H1 (cell line): Measurements from ENCODE around the gene RHOB. TPM values are rescaled to one million over a fixed set of nuclear protein-coding genes. Genes with fewer than 3 reads are reported as not detected.

Experiments used
- CTCF ChIA-PET: fragments of 300-600 bp; sonication (Branson Sonifier 250); formaldehyde crosslinking; loops from one replicate; lab custom pipeline; 2021; ENCODE audit not compliant: partially characterized antibody; lab: Charles Lee
- POLR2A ChIA-PET: fragments of 300-600 bp; sonication (Branson Sonifier 250); formaldehyde crosslinking; loops from one replicate; lab custom pipeline; 2021; ENCODE audit warnings: inconsistent platforms; ENCODE audit not compliant: partially characterized antibody; lab: Charles Lee
- DNase-seq, 2 experiments: peaks; one replicate each; pipeline versions ENCODE4 v3.0.0 to v3.0.0-alpha.2; 2010 to 2022; ENCODE audit warnings: low spot score in 2 of 2, low read depth in 1 of 2, mixed read lengths in 1 of 2
- FAIRE-seq: peaks from 2 replicates; lab custom pipeline; 2011; peaks lifted over from hg19 to GRCh38; lab: Jason Lieb, UNC
- H2AFZ ChIP-seq: 2 replicates; pipeline ENCODE4 v1.8.1; 2012; ENCODE audit warnings: low read length, inconsistent platforms
- H2AK5ac ChIP-seq: 2 replicates; pipeline ENCODE4 v1.6.1; 2013; ENCODE audit warnings: low read depth, low read length
- H2BK120ac ChIP-seq: replicated peaks from 2 replicates; pipeline ENCODE3; 2013; ENCODE audit warnings: low read depth, low read length, inconsistent platforms
- H2BK12ac ChIP-seq: 2 replicates; pipeline ENCODE4 v1.6.1; 2013; ENCODE audit warnings: low read depth, low read length
- H2BK15ac ChIP-seq: 2 replicates; pipeline ENCODE4 v1.6.1; 2013; ENCODE audit warnings: low read length
- H2BK20ac ChIP-seq: 2 replicates; pipeline ENCODE4 v1.6.1; 2013; ENCODE audit warnings: low read length
- H2BK5ac ChIP-seq: 2 replicates; pipeline ENCODE4 v1.6.1; 2013; ENCODE audit warnings: low read depth, low read length
- H3K14ac ChIP-seq: 2 replicates; pipeline ENCODE4 v1.6.1; 2013; ENCODE audit warnings: inconsistent platforms; ENCODE audit not compliant: insufficient read length
- H3K18ac ChIP-seq: 2 replicates; pipeline ENCODE4 v1.6.1; 2013; ENCODE audit warnings: low read length; ENCODE audit errors: extremely low read depth
- H3K23ac ChIP-seq: 2 replicates; pipeline ENCODE4 v1.6.1; 2013; ENCODE audit warnings: inconsistent platforms; ENCODE audit not compliant: insufficient read length
- H3K23me2 ChIP-seq: 2 replicates; pipeline ENCODE4 v1.6.1; 2013; ENCODE audit warnings: low read depth, low read length
- H3K27ac ChIP-seq: 2 replicates; pipeline ENCODE4 v1.6.1; 2011; ENCODE audit warnings: low read depth, low read length, inconsistent platforms
- H3K27me3 ChIP-seq, 4 experiments: replicated peaks in 1 of 4; 1 replicate in 1 of 4; 2 replicates in 3 of 4; pipeline versions ENCODE4 v1.6.1 to v1.8.1; 2011 to 2013; ENCODE audit warnings: low read length in 3 of 4, mild to moderate bottlenecking in 3 of 4, inconsistent platforms in 2 of 4, mixed read lengths in 2 of 4, moderate library complexity in 1 of 4; ENCODE audit not compliant: control insufficient read depth in 3 of 4, insufficient read depth in 3 of 4; ENCODE audit errors: extremely low read depth in 1 of 4
- H3K36me3 ChIP-seq, 4 experiments: 2 replicates each; pipeline versions ENCODE4 v1.6.1 to v1.8.1; 2011 to 2013; ENCODE audit warnings: mild to moderate bottlenecking in 4 of 4, low read length in 3 of 4, moderate library complexity in 2 of 4, control low read depth in 1 of 4, inconsistent platforms in 1 of 4; ENCODE audit not compliant: insufficient read depth in 4 of 4, control insufficient read depth in 2 of 4
- H3K4ac ChIP-seq: replicated peaks from 2 replicates; pipeline ENCODE3; 2013; ENCODE audit warnings: low read length, low read depth, mixed read lengths, inconsistent platforms; ENCODE audit not compliant: insufficient read length
- H3K4me1 ChIP-seq, 4 experiments: replicated peaks in 1 of 4; 1 replicate in 1 of 4; 2 replicates in 3 of 4; pipeline versions ENCODE4 v1.6.1 to v1.8.1; 2011 to 2013; ENCODE audit warnings: low read length in 3 of 4, inconsistent platforms in 2 of 4, mixed read lengths in 1 of 4; ENCODE audit not compliant: insufficient read depth in 4 of 4, control insufficient read depth in 3 of 4
- H3K4me2 ChIP-seq, 2 experiments: 2 replicates each; pipeline versions ENCODE4 v1.6.1 to v1.8.1; 2011 to 2013; ENCODE audit warnings: low read depth in 2 of 2, low read length in 2 of 2, control low read depth in 1 of 2, inconsistent platforms in 1 of 2, mild to moderate bottlenecking in 1 of 2; ENCODE audit not compliant: insufficient read depth in 1 of 2
- H3K4me3 ChIP-seq, 4 experiments: fragments of 200-600, 300-600 bp in 1 of 4; sonication (generic), shearing (Covaris generic), sonication (Bioruptor Twin) in 1 of 4; 2 replicates each; pipeline versions ENCODE4 v1.5.1 to v1.8.1; 2011 to 2016; ENCODE audit warnings: low read length in 4 of 4, low read depth in 3 of 4, control low read depth in 2 of 4, inconsistent platforms in 2 of 4, mild to moderate bottlenecking in 2 of 4, mixed read lengths in 1 of 4, moderate library complexity in 1 of 4; ENCODE audit not compliant: insufficient read depth in 2 of 4; ENCODE audit errors: extremely low read depth in 1 of 4
- H3K56ac ChIP-seq: replicated peaks from 2 replicates; pipeline ENCODE3; 2013; ENCODE audit warnings: low read depth, mild to moderate bottlenecking, mixed read lengths, low read length, inconsistent platforms; ENCODE audit not compliant: insufficient read length
- H3K79me1 ChIP-seq: 2 replicates; pipeline ENCODE4 v1.6.1; 2013; ENCODE audit warnings: low read depth, low read length, control low read depth
- H3K79me2 ChIP-seq, 2 experiments: 2 replicates each; pipeline versions ENCODE4 v1.6.1 to v1.8.1; 2012 to 2013; ENCODE audit warnings: low read length in 2 of 2, mild to moderate bottlenecking in 2 of 2, inconsistent platforms in 1 of 2; ENCODE audit not compliant: insufficient read depth in 2 of 2, control insufficient read depth in 1 of 2
- H3K9ac ChIP-seq, 4 experiments: replicated peaks in 1 of 4; 1 replicate in 1 of 4; 2 replicates in 3 of 4; pipeline versions ENCODE4 v1.6.1 to v1.8.1; 2011 to 2013; ENCODE audit warnings: low read depth in 3 of 4, low read length in 3 of 4, control low read depth in 2 of 4, mild to moderate bottlenecking in 2 of 4, moderate library complexity in 2 of 4, inconsistent platforms in 1 of 4; ENCODE audit errors: extremely low read depth in 1 of 4
- H3K9me3 ChIP-seq, 2 experiments: 2 replicates each; pipeline versions ENCODE4 v1.6.1 to v1.8.1; 2012 to 2013; ENCODE audit warnings: mild to moderate bottlenecking in 2 of 2, moderate library complexity in 2 of 2, control low read depth in 1 of 2, inconsistent platforms in 1 of 2, low read depth in 1 of 2, low read length in 1 of 2, mixed read lengths in 1 of 2; ENCODE audit not compliant: insufficient read depth in 2 of 2
- H4K20me1 ChIP-seq, 2 experiments: replicated peaks in 1 of 2; 2 replicates each; pipeline versions ENCODE3 to v1.8.1; 2011 to 2013; ENCODE audit warnings: inconsistent platforms in 2 of 2, low read length in 2 of 2, mild to moderate bottlenecking in 1 of 2; ENCODE audit not compliant: insufficient read depth in 2 of 2, control insufficient read depth in 1 of 2
- H4K5ac ChIP-seq: 2 replicates; pipeline ENCODE4 v1.6.1; 2013; ENCODE audit warnings: low read length, low read depth, mixed read lengths, inconsistent platforms; ENCODE audit not compliant: insufficient read length
- H4K8ac ChIP-seq: 2 replicates; pipeline ENCODE4 v1.8.0; 2013; ENCODE audit warnings: mild to moderate bottlenecking, moderate library complexity, low read length, inconsistent platforms; ENCODE audit not compliant: insufficient read depth; ENCODE audit errors: extremely low read depth
- H4K91ac ChIP-seq: replicated peaks from 2 replicates; pipeline ENCODE3; 2013; ENCODE audit warnings: low read length, mixed read lengths, inconsistent platforms; ENCODE audit not compliant: insufficient read length
- ASH2L ChIP-seq: fragments of 200-600, 300-600 bp; sonication (generic); IDR thresholded peaks from one replicate; pipeline ENCODE4 v1.7.1; 2017; ENCODE audit warnings: low read length
- EP300 ChIP-seq, 2 experiments: IDR thresholded peaks; 1 replicate in 1 of 2; 2 replicates in 1 of 2; pipeline ENCODE4 v1.6.1; 2011 to 2012; ENCODE audit warnings: low read depth in 2 of 2, low read length in 2 of 2, mild to moderate bottlenecking in 2 of 2, borderline replicate concordance in 1 of 2, inconsistent platforms in 1 of 2, moderate library complexity in 1 of 2
- FOSL1 ChIP-seq: IDR thresholded peaks from 2 replicates; pipeline ENCODE4 v1.6.1; 2011; ENCODE audit warnings: mild to moderate bottlenecking, low read depth, low read length, moderate library complexity; ENCODE audit not compliant: insufficient read depth
- HDAC2 ChIP-seq, 2 experiments: fragments of 300-600 bp in 1 of 2; sonication (generic) in 1 of 2; IDR thresholded peaks; 2 replicates each; pipeline ENCODE4 v1.6.1; 2011 to 2012; ENCODE audit warnings: low read depth in 2 of 2, low read length in 2 of 2, mild to moderate bottlenecking in 2 of 2, moderate library complexity in 2 of 2, borderline replicate concordance in 1 of 2, inconsistent platforms in 1 of 2
- HDAC6 ChIP-seq: IDR thresholded peaks from one replicate; pipeline ENCODE4 v1.7.1; 2012; ENCODE audit warnings: low read depth, mild to moderate bottlenecking, inconsistent platforms, low read length, moderate library complexity
- MAFK ChIP-seq: IDR thresholded peaks from 2 replicates; pipeline ENCODE4 v1.6.1; 2012; ENCODE audit warnings: low read depth, mild to moderate bottlenecking, improper control_type of control experiment, low read length
- NANOG ChIP-seq: IDR thresholded peaks from 2 replicates; pipeline ENCODE4 v1.6.1; 2011; ENCODE audit warnings: low read length, low read depth, mild to moderate bottlenecking, inconsistent platforms; ENCODE audit not compliant: insufficient read depth, poor library complexity, severe bottlenecking
- SIN3A ChIP-seq, 2 experiments: IDR thresholded peaks in 1 of 2; conservative IDR thresholded peaks in 1 of 2; 2 replicates each; pipeline ENCODE4 v1.6.1; 2011 to 2012; ENCODE audit warnings: low read length in 2 of 2, improper control_type of control experiment in 1 of 2, low read depth in 1 of 2, mild to moderate bottlenecking in 1 of 2
- SRF ChIP-seq: IDR thresholded peaks from 2 replicates; pipeline ENCODE4 v1.6.1; 2011; ENCODE audit warnings: mild to moderate bottlenecking, low read depth, low read length, moderate library complexity
- TAF1 ChIP-seq: IDR thresholded peaks from 2 replicates; pipeline ENCODE4 v1.6.1; 2011; ENCODE audit warnings: mild to moderate bottlenecking, low read depth, low read length
- TBP ChIP-seq: IDR thresholded peaks from 2 replicates; pipeline ENCODE4 v1.6.1; 2011; ENCODE audit warnings: low read depth, low read length, improper control_type of control experiment
- WGBS, 2 experiments: shearing (Covaris generic) in 1 of 2; methylation state at CpG; one replicate each; pipeline versions ENCODE4 v1.1.6 to v1.1.7; 2013 to 2015; ENCODE audit warnings: low lambda C conversion rate in 2 of 2, mixed read lengths in 2 of 2, inconsistent platforms in 1 of 2, low coverage in 1 of 2, missing lambda C conversion rate in 1 of 2; ENCODE audit not compliant: insufficient replicate concordance in 2 of 2, insufficient coverage in 1 of 2, insufficient read length in 1 of 2; ENCODE audit errors: extremely low coverage in 1 of 2, missing lambda C conversion rate in 1 of 2; 5-methylcytosine and 5-hydroxymethylcytosine counted together
- polyA plus RNA-seq, 7 experiments: library from polyadenylated mRNA; depleted of rRNA in 3 of 7; stranded (reverse) in 5 of 7; unstranded in 2 of 7; fragments of >200 nt in 5 of 7; fragments of 200-250 nt in 2 of 7; gene quantifications; 1 replicate in 5 of 7; 2 replicates in 1 of 7; 4 replicates in 1 of 7; pipeline versions ENCODE4 v1.2.1 to v1.2.3, GENCODE V29; 2011 to 2013; ENCODE audit warnings: missing spikeins in 2 of 7, mixed read lengths in 2 of 7
- total RNA-seq: library from RNA; stranded (reverse); fragmentation: NEBNext Ultra II Directional; extraction: Animal tissue kit (Norgen Biotek cat#: 25700); gene quantifications from 2 replicates; pipeline ENCODE4 v1.2.1, GENCODE V29; 2021

RHOB gene
- total and polyA plus RNA-seq, 2 of the 8 experiments (the other 6 are each of a cell fraction or from before 2014, with no cell fraction given), result 9.3 to 9.5 TPM

- Histone ChIP-seq H3K36me3 (no peaks in the 10 kb centered on the region), H3K79me1 (no peaks in the 10 kb centered on the region), H2BK20ac (no peak overlapping the region), H2BK15ac (no peak overlapping the region), H3K79me2 (no peaks in the 10 kb centered on the region), H3K23me2 (no peaks in the 10 kb centered on the region), H3K9ac (no peak overlapping the region), H3K4me3 (no peak overlapping the region), H3K4me2 (no peak overlapping the region), H3K18ac (no peak overlapping the region), H3K4ac (no peak overlapping the region), H2BK5ac (no peak overlapping the region), H3K56ac (no peak overlapping the region), H2BK120ac (no peak overlapping the region), H4K20me1 (no peaks in the 10 kb centered on the region), H4K8ac (no peak overlapping the region), H4K91ac (no peak overlapping the region), H3K27me3 (no peaks in the 10 kb centered on the region), H2AFZ (no peak overlapping the region), H3K14ac (no peak overlapping the region), H3K27ac (no peak overlapping the region), H4K5ac (no peak overlapping the region), H3K23ac (no peak overlapping the region), H3K9me3 (no peaks in the 10 kb centered on the region), H2AK5ac (no peak overlapping the region), H3K4me1 (no peaks in the 10 kb centered on the region; a peak in 1 of 7 replicates), H2BK12ac (no peak overlapping the region)
- 78% methylated on average over 2 of the region's 2 CpGs; no CpG with 5 or more reads in 1 of the 2 experiments for WGBS, 2 experiments
- CTCF ChIA-PET, result interaction anchor here (0.6 to 25.0 kb wide), 9 partner anchors 11 to 244 kb away, joined by 3 to 404 read pairs (median 8); partner anchors contain the start of gene HS1BP3
- TF ChIP-seq NANOG (no peak), TBP (no peak), HDAC6 (no peak), HDAC2 (IDR thresholded peaks at IDR 0.05; ENCODE audit: borderline replicate concordance in 1 of 2, low read depth in 2 of 2, low read length in 2 of 2) (no peak), SIN3A (conservative IDR thresholded peaks at IDR 0.05 in 1 of 2, IDR thresholded peaks at IDR 0.05 in 1 of 2; ENCODE audit: low read depth in 1 of 2, low read length in 2 of 2) (no peak), EP300 (IDR thresholded peaks at IDR 0.05; ENCODE audit: borderline replicate concordance in 1 of 2, low read depth in 2 of 2, low read length in 2 of 2) (no peak), FOSL1 (no peak), ASH2L (no peak), SRF (no peak), MAFK (no peak), TAF1 (no peak)
- no peak for DNase-seq
- POLR2A ChIA-PET, result no interaction called here
- FAIRE-seq, result no peak
These were observed 21.0 kb upstream of the RHOB start for GRCh38 chr2:20425884-20426283.
